Measurements from ENCODE around the gene ZNF512B. TPM values are rescaled to one million over a fixed set of nuclear protein-coding genes. Genes with fewer than 3 reads are reported as not detected.
"Not testable (repeated sequence)": the region's sequence is repeated elsewhere in the genome, so short reads cannot be mapped to it uniquely, and the experiment has no call there.

The ZNF512B gene
- total RNA-seq, 1 donor from 2014 or later = 17.5 TPM

- no peak overlapping the region for H3K4me3 ChIP-seq
- H3K4me1 ChIP-seq = peaks cover 15 to 23% of the 10 kb centered on the region in 2 donors
- intact Hi-C loops (cut with DNase I) = loop anchor here (10.0 kb wide), 1 partner anchor 762 kb away; the partner anchor contains the start of gene YTHDF1
- TF ChIP-seq, protein P1, sequence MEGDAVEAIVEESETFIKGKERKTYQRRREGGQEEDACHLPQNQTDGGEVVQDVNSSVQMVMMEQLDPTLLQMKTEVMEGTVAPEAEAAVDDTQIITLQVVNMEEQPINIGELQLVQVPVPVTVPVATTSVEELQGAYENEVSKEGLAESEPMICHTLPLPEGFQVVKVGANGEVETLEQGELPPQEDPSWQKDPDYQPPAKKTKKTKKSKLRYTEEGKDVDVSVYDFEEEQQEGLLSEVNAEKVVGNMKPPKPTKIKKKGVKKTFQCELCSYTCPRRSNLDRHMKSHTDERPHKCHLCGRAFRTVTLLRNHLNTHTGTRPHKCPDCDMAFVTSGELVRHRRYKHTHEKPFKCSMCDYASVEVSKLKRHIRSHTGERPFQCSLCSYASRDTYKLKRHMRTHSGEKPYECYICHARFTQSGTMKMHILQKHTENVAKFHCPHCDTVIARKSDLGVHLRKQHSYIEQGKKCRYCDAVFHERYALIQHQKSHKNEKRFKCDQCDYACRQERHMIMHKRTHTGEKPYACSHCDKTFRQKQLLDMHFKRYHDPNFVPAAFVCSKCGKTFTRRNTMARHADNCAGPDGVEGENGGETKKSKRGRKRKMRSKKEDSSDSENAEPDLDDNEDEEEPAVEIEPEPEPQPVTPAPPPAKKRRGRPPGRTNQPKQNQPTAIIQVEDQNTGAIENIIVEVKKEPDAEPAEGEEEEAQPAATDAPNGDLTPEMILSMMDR (IDR thresholded peaks at IDR 0.05) = no peak
- no peak for DNase-seq (ENCODE audit: low spot score in 2 of 2)
- H3K36me3 ChIP-seq = no peaks in the 10 kb centered on the region
- H3K27ac ChIP-seq = no peak overlapping the region
- no peaks in the 10 kb centered on the region for H3K27me3 ChIP-seq
- H3K9me3 ChIP-seq = no peaks in the 10 kb centered on the region
Measured at GRCh38 chr20:63976980-63977738, 7.4 kb upstream of the ZNF512B start.

- not testable (repeated sequence) for H3K9me3 ChIP-seq; H3K27me3 ChIP-seq; H3K4me3 ChIP-seq; H3K36me3 ChIP-seq; DNase-seq (ENCODE audit: low spot score in 2 of 2); H3K27ac ChIP-seq
- peaks cover 8 to 18% of the 10 kb centered on the region in 2 donors for H3K4me1 ChIP-seq
- intact Hi-C loops (cut with DNase I) = loop anchor here (10.0 kb wide), 1 partner anchor 762 kb away; the partner anchor contains the start of gene YTHDF1
Measured at GRCh38 chr20:63976511-63976910, 6.8 kb upstream of the ZNF512B start.

- H3K36me3 ChIP-seq = no peaks in the 10 kb centered on the region
- intact Hi-C loops (cut with DNase I) = loop anchor here (5.0 to 10.0 kb wide), 3 partner anchors 67 to 760 kb away; partner anchors contain the start of genes GMEB2 and YTHDF1
- TF ChIP-seq, protein P1 (IDR thresholded peaks at IDR 0.05) = no peak
- H3K4me3 ChIP-seq = no peak overlapping the region
- no peak overlapping the region for H3K27ac ChIP-seq
- no peaks in the 10 kb centered on the region for H3K9me3 ChIP-seq
- no peak for DNase-seq (ENCODE audit: low spot score in 2 of 2)
- H3K27me3 ChIP-seq = no peaks in the 10 kb centered on the region
- H3K4me1 ChIP-seq = peaks cover 8 to 12% of the 10 kb centered on the region in 2 donors
Measured at GRCh38 chr20:63974402-63975200, 4.9 kb upstream of the ZNF512B start.

GRCh38 chr20:63973636-63974401 lies 4.1 kb upstream of the ZNF512B start:
- peak in 1 of 2 donors; percentile 90 for DNase-seq (ENCODE audit: low spot score in 2 of 2)
- Histone ChIP-seq H3K27me3 (no peaks in the 10 kb centered on the region), H3K4me3 (peak overlapping the region; percentile 48 to 52), H3K4me1 (peaks cover 9 to 11% of the 10 kb centered on the region in 2 donors), H3K9me3 (no peaks in the 10 kb centered on the region), H3K27ac (no peak overlapping the region), H3K36me3 (no peaks in the 10 kb centered on the region)
- TF ChIP-seq, protein P1 (IDR thresholded peaks at IDR 0.05) = peak; percentile 95 to 100 (median 98)
- intact Hi-C loops (cut with DNase I) = loop anchor here (1.0 to 10.0 kb wide), 5 partner anchors 67 to 759 kb away; partner anchors contain the start of genes GMEB2 and YTHDF1

DNA sequence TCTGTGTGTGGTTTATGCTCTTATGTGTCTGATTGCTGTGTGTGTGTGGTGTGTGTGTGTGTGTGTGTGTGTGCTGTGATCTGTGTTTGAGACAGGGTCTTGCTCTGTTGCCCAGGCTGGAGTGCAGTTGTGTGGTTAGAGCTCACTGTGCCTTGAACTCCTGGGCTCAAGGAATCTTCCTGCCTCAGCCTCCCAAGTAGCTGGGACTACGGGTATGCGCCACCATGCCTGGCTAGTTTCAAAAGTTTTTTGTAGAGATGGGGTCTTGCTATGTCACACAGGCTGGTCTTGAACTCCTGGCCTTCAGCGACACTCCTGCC lies 3.4 kb upstream of the ZNF512B start:
- peaks cover 15 to 16% of the 10 kb centered on the region in 2 donors for H3K4me1 ChIP-seq
- no peak for DNase-seq (ENCODE audit: low spot score in 2 of 2)
- H3K4me3 ChIP-seq = no peak overlapping the region
- H3K36me3 ChIP-seq = no peaks in the 10 kb centered on the region
- H3K27ac ChIP-seq = no peak overlapping the region
- intact Hi-C loops (cut with DNase I) = loop anchor here (1.0 to 10.0 kb wide), 5 partner anchors 66 to 758 kb away; partner anchors contain the start of genes GMEB2 and YTHDF1
- H3K27me3 ChIP-seq = no peaks in the 10 kb centered on the region
- no peaks in the 10 kb centered on the region for H3K9me3 ChIP-seq
- TF ChIP-seq, protein P1 (IDR thresholded peaks at IDR 0.05) = no peak
